ENCODE measurements around the gene TBC1D28.
"Not testable (repeated sequence)": the region's sequence is repeated elsewhere in the genome, so short reads cannot be mapped to it uniquely, and the experiment has no call there.

The TBC1D28 gene

GRCh38 chr17:18644291-18644690 is at the start of gene TBC1D28:
TBC1D28 (minus strand) TSS chr17:18644391; CDS start chr17:18641352, 3,039 bp downstream.
- not testable (repeated sequence) for DNase-seq (ENCODE audit: low spot score)

- not testable (repeated sequence) for DNase-seq (ENCODE audit: low spot score)
These were observed 38.5 kb upstream of the TBC1D28 start for GRCh38 chr17:18682668-18683067.

- peak; percentile 81 for DNase-seq (ENCODE audit: low spot score)
These were observed 37.8 kb upstream of the TBC1D28 start, which contains the start of gene FOXO3B for GRCh38 chr17:18681767-18682571. FOXO3B (minus strand) TSS chr17:18682314; CDS start chr17:18681651, 663 bp downstream.

GRCh38 chr17:18677381-18677780 is 33.2 kb upstream of the TBC1D28 start:
- DNase-seq (ENCODE audit: low spot score): not testable (repeated sequence)

- DNase-seq (ENCODE audit: low spot score): not testable (repeated sequence)
These were observed 32.7 kb upstream of the TBC1D28 start for GRCh38 chr17:18676928-18677327.

GRCh38 chr17:18672395-18673227 is 28.4 kb upstream of the TBC1D28 start:
- not testable (repeated sequence) for DNase-seq (ENCODE audit: low spot score)

- DNase-seq (ENCODE audit: low spot score): not testable (repeated sequence)
These were observed 24.4 kb upstream of the TBC1D28 start for GRCh38 chr17:18668625-18669024.

GRCh38 chr17:18667535-18667934 is 23.3 kb upstream of the TBC1D28 start:
- DNase-seq (ENCODE audit: low spot score): not testable (repeated sequence)

- not testable (repeated sequence) for DNase-seq (ENCODE audit: low spot score)
These were observed 22.1 kb upstream of the TBC1D28 start for GRCh38 chr17:18666326-18666725.

GRCh38 chr17:18661924-18662624 is 17.9 kb upstream of the TBC1D28 start:
- not testable (repeated sequence) for DNase-seq (ENCODE audit: low spot score)

GRCh38 chr17:18650094-18650493 is 5.9 kb upstream of the TBC1D28 start:
- DNase-seq (ENCODE audit: low spot score): not testable (repeated sequence)

GRCh38 chr17:18643124-18643523 is 1.1 kb downstream of the TBC1D28 start:
- DNase-seq (ENCODE audit: low spot score): not testable (repeated sequence)

GRCh38 chr17:18638357-18638756 is 5.8 kb downstream of the TBC1D28 start:
- not testable (repeated sequence) for DNase-seq (ENCODE audit: low spot score)

- DNase-seq (ENCODE audit: low spot score): not testable (repeated sequence)
These were observed 8.0 kb downstream of the TBC1D28 start for GRCh38 chr17:18636237-18636636.

GRCh38 chr17:18635773-18636172 is 8.4 kb downstream of the TBC1D28 start:
- not testable (repeated sequence) for DNase-seq (ENCODE audit: low spot score)

GRCh38 chr17:18634550-18635263 is 9.5 kb downstream of the TBC1D28 start:
- DNase-seq (ENCODE audit: low spot score): not testable (repeated sequence)

- DNase-seq (ENCODE audit: low spot score): no peak
These were observed 17.9 kb downstream of the TBC1D28 start for GRCh38 chr17:18626152-18626870.

- DNase-seq (ENCODE audit: low spot score): peak; percentile 74
These were observed 18.6 kb downstream of the TBC1D28 start for GRCh38 chr17:18625509-18626104.

GRCh38 chr17:18624862-18625501 is 19.2 kb downstream of the TBC1D28 start:
- DNase-seq (ENCODE audit: low spot score): not testable (repeated sequence)

- DNase-seq (ENCODE audit: low spot score): not testable (repeated sequence)
These were observed 26.6 kb downstream of the TBC1D28 start for GRCh38 chr17:18617613-18618012.
